ENCODE measurements around the gene CIZ1. TPM values are rescaled to one million over a fixed set of nuclear protein-coding genes. Genes with fewer than 3 reads are reported as not detected.
A peak's percentile ranks its signal among the peaks of the same experiment; 100 is the strongest.
"Not testable (repeated sequence)": the region's sequence is repeated elsewhere in the genome, so short reads cannot be mapped to it uniquely, and the experiment has no call there.

CIZ1 gene
- polyA plus RNA-seq (ENCODE audit: insufficient read length in 3 of 3): 100 to 1,000 TPM; 105 to 106 (median 106) TPM

DNA sequence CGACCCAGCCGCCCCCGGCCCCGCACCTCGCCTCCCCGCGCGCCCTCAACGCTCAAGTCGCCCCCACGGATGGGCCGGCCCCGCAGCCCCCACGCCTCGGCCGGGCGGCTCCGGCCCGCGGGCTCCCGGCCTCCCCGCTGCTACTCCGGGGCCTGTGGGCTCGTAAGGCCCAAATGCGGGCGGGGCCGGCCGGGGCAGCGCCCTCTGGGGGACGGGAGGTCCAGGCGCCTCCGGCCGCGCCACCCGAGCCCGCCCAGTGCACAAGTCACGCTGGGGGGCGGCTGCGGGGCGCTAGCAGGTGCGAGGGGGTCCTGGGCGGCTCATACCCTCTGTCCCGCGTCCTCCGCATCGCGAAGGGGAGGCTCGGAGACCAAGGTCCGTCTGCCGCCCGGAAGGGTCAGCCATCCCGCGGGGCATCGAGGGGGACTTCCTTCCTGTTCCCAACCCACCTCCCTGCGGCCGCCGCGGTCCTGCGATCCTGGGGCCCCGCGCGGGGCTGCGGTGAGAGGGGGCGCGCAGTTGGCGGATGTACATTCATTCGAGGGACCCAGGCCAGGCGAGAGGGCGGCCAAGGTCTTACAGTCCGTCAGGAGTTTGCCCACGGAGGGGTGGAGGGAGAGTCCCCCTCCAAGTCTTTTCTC, at the start of gene CIZ1:
Gene CIZ1, minus strand, starts transcription at position 167 of the 641 bp plus-strand sequence. CDS start 715 bp downstream, outside the sequence.
- DNase-seq (ENCODE audit: low read depth in 3 of 3, low spot score in 2 of 3): no peak

GRCh38 chr9:128233817-128234406, 42.5 kb upstream of the CIZ1 start:
- DNase-seq (ENCODE audit: low read depth in 3 of 3, low spot score in 2 of 3): no peak

DNA sequence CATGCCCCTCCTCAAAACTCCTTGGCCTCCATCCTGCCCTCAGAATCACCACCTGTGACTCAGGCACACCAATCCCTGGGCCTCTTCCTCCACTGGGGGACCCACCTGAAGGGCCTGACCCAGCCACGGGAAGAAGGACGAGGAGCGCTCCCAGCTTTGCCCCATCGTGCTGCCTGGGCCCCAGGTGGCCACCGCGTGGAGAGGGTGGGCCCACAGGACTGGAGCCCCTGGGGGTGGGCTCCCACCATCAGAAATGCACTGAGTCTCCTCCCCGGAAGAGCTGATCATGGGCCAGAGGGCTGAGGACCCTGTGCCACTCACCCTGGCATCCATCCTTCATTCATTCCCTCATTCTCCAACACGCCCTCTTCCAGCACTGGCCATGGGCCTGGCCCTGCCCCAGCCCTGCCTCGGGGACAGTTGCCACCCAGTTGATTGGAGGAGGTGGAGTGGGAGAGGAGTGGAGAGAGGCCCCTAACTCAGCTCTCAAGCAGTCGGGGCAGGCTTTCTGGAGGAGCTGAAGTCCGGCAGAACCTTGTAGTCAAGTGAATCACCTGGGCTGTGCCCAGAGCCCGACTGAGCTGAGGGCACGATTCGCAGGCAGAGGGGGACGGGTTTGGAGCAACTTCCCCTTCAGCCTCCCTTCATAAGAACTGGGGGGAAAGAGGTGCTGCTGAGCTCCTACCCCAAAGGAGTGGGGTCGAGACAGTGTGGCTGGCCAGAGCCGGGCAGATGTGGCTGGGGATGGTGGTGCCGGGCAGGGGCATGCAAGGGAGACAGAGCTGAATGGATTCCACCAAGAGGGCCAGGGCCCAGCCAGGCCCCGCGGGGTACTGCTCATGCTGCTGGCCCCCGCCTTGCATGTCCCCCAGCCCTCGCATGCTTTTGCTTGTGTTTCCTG, 41.4 kb upstream of the CIZ1 start:
- no peak for DNase-seq (ENCODE audit: low read depth in 3 of 3, low spot score in 2 of 3)

DNA sequence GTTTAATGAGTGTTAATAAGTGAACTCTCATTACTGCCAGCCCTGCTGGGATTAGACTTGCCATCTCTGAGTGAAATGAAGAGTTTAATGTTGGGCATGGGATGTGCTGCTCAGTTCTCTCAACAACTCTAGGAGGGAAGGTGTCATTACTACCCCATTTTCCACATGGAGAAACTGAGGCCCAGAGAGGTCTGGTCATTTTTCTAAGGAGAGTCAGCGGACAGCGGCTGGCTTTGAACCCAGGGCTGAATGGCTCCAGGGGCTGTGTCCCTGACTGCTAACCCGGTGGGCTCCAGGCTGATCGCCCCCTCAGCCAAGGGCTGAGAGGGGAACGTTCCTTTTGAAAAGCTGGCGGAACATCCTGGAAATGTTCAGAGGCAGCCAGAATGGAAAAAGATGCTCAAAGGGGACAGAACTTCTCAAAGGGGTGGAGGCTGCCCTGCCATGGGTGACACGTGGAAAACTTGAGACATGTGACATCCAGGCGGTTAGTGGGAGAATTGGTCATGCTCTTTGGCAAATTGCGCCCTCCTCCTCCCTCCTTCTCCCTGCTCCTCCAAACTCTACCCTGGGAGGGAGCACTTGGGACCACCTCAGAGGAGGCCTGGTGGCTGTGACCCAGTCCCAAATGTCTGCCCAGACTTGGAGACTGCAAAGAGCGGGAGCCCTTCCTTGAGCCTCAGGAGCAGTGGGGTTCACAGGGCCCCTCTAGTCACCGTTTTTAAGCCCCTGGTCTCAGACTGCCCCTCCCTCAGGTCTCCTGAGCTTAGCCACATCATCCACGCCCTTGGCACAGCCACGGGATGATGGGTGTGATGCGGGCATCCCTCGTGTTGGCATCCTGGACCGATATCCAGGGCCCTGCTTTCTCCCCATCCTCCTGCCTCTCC, 40.5 kb upstream of the CIZ1 start:
- DNase-seq (ENCODE audit: low read depth in 3 of 3, low spot score in 2 of 3): no peak

DNA sequence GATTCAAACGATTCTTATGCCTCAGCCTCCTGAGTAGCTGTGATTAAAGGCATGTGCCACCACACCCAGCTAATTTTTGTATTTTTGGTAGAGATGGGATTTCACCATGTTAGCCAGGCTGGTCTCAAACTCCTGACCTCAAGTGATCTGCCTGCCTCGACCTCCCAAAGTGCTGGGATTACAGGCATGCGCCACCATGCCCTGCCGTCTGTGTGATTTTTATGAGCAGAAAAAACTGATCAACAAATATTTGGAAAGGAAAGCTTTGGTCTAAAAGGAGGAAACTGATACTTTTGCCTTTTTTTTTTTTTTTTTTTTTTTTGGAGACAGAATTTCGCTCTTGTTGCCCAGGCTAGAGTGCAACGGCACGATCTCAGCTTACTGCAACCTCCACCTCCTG, 39.5 kb upstream of the CIZ1 start:
- not testable (repeated sequence) for DNase-seq (ENCODE audit: low read depth in 3 of 3, low spot score in 2 of 3)

DNA sequence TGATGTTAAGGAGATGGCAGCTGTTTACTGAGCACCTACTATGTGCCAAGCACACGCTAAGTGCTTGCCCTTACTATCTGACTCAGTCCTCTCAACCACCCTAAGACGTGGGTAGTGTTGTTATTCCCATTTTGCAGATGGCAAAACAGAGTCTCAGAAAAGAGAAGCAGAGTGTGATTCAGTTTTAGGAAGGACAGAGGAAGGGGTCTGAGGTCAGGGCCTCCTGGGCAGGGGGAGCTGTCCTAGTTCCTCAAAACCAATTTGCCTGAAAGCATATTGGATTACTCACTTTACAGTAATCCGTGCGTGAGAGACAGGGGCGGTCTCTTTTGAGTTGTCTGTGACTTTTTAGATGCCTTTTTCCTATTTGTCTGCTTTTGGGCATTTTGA, 35.0 kb upstream of the CIZ1 start:
- DNase-seq (ENCODE audit: low read depth in 3 of 3, low spot score in 2 of 3): no peak

- DNase-seq (ENCODE audit: low read depth in 3 of 3, low spot score in 2 of 3): no peak
These were observed 34.5 kb upstream of the CIZ1 start for GRCh38 chr9:128225770-128226411.

DNA sequence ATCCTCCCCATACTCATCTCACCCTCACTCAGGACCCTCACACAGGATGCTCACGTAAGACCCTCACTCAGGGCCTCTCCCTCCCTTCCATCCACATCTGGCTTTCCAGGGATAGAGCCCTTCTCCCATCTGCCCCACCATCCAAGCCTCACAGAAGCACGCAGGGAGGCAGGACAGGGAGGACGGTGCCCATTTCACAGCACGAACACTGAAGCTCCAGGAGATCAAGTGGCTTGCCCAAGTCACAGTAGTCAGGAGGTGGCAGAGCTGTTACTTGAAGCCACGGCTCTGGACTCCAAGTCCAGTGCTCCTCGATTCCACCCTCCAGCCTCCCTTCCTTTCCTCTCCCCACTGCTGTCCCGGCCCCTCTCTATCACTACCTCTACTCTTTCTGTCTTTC, 33.5 kb upstream of the CIZ1 start:
- no peak for DNase-seq (ENCODE audit: low read depth in 3 of 3, low spot score in 2 of 3)

- no peak for DNase-seq (ENCODE audit: low read depth in 3 of 3, low spot score in 2 of 3)
These were observed 31.7 kb upstream of the CIZ1 start for GRCh38 chr9:128222880-128223670.

GRCh38 chr9:128222026-128222425, 30.7 kb upstream of the CIZ1 start:
- no peak for DNase-seq (ENCODE audit: low read depth in 3 of 3, low spot score in 2 of 3)

- no peak for DNase-seq (ENCODE audit: low read depth in 3 of 3, low spot score in 2 of 3)
These were observed 28.5 kb upstream of the CIZ1 start for GRCh38 chr9:128219831-128220230.

DNA sequence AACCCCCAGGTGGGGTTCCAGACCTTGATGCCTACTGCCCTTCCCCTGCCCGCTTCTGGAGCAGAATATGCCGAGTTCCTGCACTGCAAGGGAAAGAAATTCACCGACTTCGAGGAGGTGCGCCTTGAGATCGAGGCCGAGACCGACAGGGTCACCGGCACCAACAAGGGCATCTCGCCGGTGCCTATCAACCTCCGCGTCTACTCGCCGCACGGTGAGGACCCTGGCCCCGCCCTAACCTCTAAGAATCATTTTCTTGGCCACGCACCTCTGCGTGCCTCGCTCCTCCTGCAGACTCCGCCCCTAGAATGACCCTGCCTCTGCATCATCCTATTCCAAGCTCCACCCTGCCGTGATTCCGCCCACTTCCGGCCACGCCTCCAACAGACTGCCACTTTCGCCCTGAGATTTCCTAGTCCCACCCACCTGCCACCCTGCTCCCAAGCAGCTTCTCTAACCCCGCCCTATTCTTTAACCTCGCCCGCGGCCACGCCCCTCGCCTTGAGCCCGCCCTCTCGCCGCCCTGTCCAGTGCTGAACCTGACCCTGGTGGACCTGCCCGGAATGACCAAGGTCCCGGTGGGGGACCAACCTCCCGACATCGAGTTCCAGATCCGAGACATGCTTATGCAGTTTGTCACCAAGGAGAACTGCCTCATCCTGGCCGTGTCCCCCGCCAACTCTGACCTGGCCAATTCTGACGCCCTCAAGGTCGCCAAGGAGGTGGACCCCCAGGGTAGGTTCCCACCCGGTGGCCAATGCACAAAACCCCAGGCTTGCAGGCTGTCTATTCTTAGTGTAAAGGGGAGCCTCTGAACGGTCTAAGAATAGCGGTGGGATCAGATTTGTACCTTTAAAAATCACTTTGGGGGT, 27.4 kb upstream of the CIZ1 start:
- peak; percentile 76 to 88 (median 78) for DNase-seq (ENCODE audit: low read depth in 3 of 3, low spot score in 2 of 3)

GRCh38 chr9:128218172-128218517, 26.8 kb upstream of the CIZ1 start:
- DNase-seq (ENCODE audit: low read depth in 3 of 3, low spot score in 2 of 3): no peak

DNA sequence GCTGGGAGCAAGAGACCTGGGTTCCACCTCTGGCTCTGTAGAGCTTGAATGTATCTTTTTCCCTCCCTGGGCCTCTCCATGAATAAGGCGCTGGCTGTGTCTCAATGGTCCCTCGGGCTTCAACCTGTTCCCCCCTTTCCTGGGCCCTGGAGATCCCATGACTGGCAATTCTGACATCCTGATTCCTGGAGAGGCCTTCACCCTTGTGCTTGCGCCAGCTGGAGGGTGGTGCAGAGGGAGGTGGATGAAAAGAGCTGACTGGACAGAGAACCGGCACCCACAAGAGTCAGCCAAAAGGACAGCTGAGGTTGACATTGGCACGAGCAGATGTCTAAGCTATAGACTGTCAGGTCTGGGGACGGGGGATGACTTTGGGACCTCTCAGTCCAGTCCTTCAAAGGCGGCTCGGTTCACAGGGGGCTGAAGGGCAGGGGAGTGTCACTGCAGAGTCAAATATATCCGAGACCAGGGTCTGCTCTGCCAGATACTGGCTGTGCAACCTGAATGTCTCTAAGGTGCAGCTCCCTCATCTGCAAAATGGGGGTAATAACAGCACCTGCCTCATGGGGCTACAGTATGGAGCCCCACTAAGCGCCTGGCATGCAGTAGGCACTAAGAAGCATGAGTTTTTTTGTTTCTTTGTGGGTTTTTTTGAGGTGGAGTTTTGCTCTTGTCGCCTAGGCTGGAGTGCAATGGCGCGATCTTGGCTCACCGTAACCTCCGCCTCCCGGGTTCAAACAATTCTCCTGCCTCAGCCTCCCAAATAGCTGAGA, 25.6 kb upstream of the CIZ1 start:
- DNase-seq (ENCODE audit: low read depth in 3 of 3, low spot score in 2 of 3): no peak

DNA sequence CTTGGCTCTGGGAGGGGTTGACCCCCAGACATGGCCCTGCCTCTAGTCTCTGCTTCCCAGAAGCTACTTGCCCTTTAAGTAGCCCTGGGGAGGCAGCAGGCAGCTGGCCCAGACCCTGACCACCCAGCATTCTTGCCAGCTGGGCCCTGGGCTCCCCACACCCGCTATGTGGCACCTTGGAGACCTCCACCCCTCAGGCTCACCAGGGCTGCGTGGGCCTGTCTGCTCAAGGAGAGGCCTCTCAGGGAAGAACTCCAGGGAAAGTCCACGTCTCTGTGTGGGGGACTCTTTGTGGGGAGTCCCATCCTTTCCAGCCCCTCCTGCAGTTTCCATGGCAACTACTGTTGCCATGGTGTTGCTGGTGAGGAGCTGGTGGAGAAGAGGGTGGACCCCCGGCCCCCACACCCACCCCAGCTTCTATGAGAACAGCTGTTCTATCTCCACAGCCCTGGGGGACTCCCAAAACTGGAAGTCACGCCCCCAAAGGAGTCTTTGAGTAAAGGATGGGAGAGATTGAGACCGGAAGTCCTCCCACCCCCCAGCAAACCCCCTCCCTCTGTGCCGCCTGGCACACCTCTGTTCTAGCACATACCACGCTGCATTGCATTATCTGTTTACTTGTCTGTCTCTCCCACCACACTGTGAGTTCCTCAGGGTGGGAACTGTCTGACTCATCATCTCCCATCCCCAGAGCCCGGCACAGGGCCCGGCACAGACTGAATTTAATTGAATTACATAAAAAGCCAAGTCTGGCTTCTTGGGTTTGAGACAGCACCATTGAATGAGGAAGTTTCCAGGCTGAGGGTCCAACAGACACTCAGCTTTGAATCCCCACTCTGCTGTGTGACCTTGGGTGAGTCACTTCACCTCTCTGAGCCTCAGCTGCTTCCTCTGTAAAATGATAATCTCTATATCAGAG, 24.4 kb upstream of the CIZ1 start:
- DNase-seq (ENCODE audit: low read depth in 3 of 3, low spot score in 2 of 3): no peak

DNA sequence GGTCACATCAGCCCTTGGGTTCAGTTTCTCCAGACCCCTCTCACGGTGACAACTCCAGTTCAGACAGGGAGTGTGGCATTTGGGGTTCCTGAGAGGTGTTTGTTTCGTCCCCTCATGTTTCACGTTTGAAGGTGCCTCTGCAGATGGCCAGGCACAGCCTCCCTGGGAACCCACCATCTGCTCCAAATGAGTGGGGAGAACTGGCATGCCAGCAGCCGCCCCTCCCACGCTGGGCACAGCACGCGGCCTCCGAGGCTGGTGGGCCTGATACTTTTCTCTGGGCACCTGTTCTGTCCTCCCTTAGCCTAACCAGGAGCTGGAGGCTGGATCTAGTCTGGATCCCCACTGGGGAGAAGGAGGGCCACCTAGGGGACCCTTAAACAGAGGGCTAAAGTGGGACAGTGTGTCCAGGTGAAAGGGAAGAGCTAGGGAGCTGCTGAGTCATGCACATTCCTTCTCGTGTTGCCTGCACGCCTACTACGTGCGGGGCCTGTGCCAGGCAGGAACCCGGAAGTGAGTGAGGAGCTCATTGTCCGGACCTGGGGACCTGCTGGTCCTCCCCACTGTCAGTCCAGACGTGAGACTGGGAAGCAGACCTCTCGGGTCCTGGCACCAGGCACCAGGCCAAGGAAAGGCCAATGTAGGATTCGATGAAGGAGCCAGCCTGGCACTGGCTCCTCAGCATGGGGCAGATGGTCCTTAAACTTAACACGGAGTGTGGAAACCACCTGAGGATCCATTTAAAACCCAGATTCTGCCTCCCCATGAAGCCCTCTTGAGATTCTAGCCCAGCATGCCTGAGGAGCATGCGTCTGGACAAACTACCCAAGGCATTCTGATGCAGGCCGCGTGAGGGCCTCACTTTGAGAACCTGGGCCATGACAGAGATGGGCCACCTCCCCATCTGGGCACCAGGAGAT, 23.5 kb upstream of the CIZ1 start:
- DNase-seq (ENCODE audit: low read depth in 3 of 3, low spot score in 2 of 3): no peak

Data from right renal cortex interstitium (tissue), 3 donors.